Measurements from ENCODE around the gene TPCN1.

Gene TPCN1

GRCh38 chr12:113295886-113296556 lies 74.8 kb downstream of the TPCN1 start:
- no peak for DNase-seq (ENCODE audit: low read depth in 1 of 2, low spot score in 1 of 2)
- TF ChIP-seq JUND (IDR thresholded peaks at IDR 0.05; ENCODE audit: low read depth), result no peak
- in situ Hi-C loops (cut with HindIII; ENCODE audit: low pct_unique_long_range_greater_than_20kb, low sequenced_read_pairs), result no loop called here

- in situ Hi-C loops (cut with HindIII; ENCODE audit: low pct_unique_long_range_greater_than_20kb, low sequenced_read_pairs), result no loop called here
- no peak for DNase-seq (ENCODE audit: low read depth in 1 of 2, low spot score in 1 of 2)
- TF ChIP-seq JUND (IDR thresholded peaks at IDR 0.05; ENCODE audit: low read depth), result no peak
Measured at GRCh38 chr12:113296557-113297213, 75.4 kb downstream of the TPCN1 start.

DNA sequence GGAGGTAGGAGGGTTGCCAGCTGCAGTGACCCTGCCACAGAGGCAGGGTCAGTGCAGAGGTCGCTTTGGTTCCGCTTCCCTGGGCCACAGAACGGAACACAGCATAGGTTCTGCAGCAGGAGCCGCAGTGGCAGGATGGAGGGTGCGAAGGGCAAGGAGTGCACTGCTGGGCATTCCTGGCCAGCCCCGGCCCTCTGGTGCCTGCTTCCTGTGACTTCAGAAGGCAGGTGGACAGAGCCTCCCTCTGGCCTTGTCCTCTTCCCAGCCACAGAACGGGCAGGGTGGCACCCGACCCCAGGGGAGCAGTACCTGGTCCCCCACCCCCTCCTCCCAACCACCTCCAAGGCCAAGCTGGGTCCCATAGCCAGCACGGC lies 75.9 kb downstream of the TPCN1 start:
- in situ Hi-C loops (cut with HindIII; ENCODE audit: low pct_unique_long_range_greater_than_20kb, low sequenced_read_pairs), result no loop called here
- TF ChIP-seq JUND (IDR thresholded peaks at IDR 0.05; ENCODE audit: low read depth), result no peak
- no peak for DNase-seq (ENCODE audit: low read depth in 1 of 2, low spot score in 1 of 2)

- in situ Hi-C loops (cut with HindIII; ENCODE audit: low pct_unique_long_range_greater_than_20kb, low sequenced_read_pairs), result no loop called here
Measured at GRCh38 chr12:113297621-113298471, 76.6 kb downstream of the TPCN1 start.

DNA sequence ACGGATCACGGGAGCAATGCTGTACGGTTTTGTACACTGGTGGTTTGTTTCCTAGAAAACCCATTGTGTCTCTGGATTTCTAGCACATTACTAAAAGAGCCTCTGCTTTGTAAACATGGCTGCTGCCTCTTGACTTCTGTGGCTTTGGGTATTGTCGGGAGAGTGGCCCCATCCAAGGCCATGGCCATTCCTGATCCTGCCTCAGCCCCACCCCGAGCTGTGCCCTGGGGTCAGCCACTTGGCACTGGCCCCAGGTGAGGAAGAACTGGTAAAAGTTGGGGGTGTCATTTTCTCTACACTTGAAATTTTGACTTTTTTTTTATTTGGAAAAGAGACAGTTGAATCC lies 77.2 kb downstream of the TPCN1 start:
- DNase-seq (ENCODE audit: low read depth in 1 of 2, low spot score in 1 of 2), result no peak
- TF ChIP-seq JUND (IDR thresholded peaks at IDR 0.05; ENCODE audit: low read depth), result no peak
- in situ Hi-C loops (cut with HindIII; ENCODE audit: low pct_unique_long_range_greater_than_20kb, low sequenced_read_pairs), result no loop called here

More at GRCh38 chr12:113297621-113298471, 76.6 kb downstream of the TPCN1 start:
- no peak for DNase-seq (ENCODE audit: low read depth in 1 of 2, low spot score in 1 of 2)
- no peak for TF ChIP-seq JUND (IDR thresholded peaks at IDR 0.05; ENCODE audit: low read depth)

GRCh38 chr12:113298861-113299545 lies 77.7 kb downstream of the TPCN1 start:
- in situ Hi-C loops (cut with HindIII; ENCODE audit: low pct_unique_long_range_greater_than_20kb, low sequenced_read_pairs), result no loop called here
- TF ChIP-seq JUND (IDR thresholded peaks at IDR 0.05; ENCODE audit: low read depth), result no peak
- no peak for DNase-seq (ENCODE audit: low read depth in 1 of 2, low spot score in 1 of 2)

- no peak for TF ChIP-seq JUND (IDR thresholded peaks at IDR 0.05; ENCODE audit: low read depth)
- DNase-seq (ENCODE audit: low read depth in 1 of 2, low spot score in 1 of 2), result peak in 1 of 2 experiments; percentile 24
- in situ Hi-C loops (cut with HindIII; ENCODE audit: low pct_unique_long_range_greater_than_20kb, low sequenced_read_pairs), result no loop called here
Measured at GRCh38 chr12:113299619-113300237, 78.5 kb downstream of the TPCN1 start.

DNA sequence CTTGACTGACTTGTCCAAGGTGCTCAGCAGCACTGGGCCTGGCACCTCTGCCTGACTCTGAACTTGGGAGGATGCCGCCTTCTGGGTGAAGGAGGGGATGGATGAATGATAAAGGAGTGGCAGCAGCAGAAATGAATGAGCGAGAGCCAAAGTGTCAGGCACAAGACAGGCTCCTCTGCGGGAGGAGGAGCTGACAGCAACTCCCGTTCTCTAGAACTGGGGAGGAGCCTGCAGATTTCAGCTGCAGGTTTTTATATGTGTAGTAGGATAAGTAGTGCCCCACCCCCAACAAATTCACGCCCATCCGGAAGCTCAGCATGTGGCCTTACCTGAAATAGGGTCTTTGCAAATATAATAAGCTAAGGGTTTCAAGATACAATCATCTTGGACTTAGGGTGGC lies 80.5 kb downstream of the TPCN1 start:
- no peak for DNase-seq (ENCODE audit: low read depth in 1 of 2, low spot score in 1 of 2)
- no peak for TF ChIP-seq JUND (IDR thresholded peaks at IDR 0.05; ENCODE audit: low read depth)

DNA sequence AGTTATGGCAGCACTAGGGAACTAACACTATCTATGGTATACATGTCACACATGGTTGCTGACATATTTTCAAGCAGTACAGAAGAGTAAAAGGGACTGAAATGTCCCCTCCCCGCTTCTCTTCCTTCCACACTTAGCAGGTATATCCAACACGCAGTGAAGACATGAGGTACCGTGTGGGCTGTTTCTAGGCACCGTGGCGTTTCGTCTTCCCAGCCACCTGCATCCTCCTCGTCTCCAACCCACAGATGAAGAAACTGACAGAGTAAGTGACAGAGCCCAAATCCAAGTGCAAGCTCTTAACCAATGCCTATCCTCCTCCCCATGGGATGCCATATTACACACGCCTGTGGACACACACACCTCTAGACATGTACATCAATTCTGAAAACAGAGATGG lies 81.2 kb downstream of the TPCN1 start:
- in situ Hi-C loops (cut with HindIII; ENCODE audit: low pct_unique_long_range_greater_than_20kb, low sequenced_read_pairs), result no loop called here
- TF ChIP-seq JUND (IDR thresholded peaks at IDR 0.05; ENCODE audit: low read depth), result no peak
- no peak for DNase-seq (ENCODE audit: low read depth in 1 of 2, low spot score in 1 of 2)

More for the DNA sequence above, 80.5 kb downstream of the TPCN1 start:
- in situ Hi-C loops (cut with HindIII; ENCODE audit: low pct_unique_long_range_greater_than_20kb, low sequenced_read_pairs), result no loop called here

- in situ Hi-C loops (cut with HindIII; ENCODE audit: low pct_unique_long_range_greater_than_20kb, low sequenced_read_pairs), result no loop called here
- DNase-seq (ENCODE audit: low read depth in 1 of 2, low spot score in 1 of 2), result peak; percentile 36 to 48
- TF ChIP-seq JUND (IDR thresholded peaks at IDR 0.05; ENCODE audit: low read depth), result no peak
Measured at GRCh38 chr12:113302886-113303640, 81.8 kb downstream of the TPCN1 start.

DNA sequence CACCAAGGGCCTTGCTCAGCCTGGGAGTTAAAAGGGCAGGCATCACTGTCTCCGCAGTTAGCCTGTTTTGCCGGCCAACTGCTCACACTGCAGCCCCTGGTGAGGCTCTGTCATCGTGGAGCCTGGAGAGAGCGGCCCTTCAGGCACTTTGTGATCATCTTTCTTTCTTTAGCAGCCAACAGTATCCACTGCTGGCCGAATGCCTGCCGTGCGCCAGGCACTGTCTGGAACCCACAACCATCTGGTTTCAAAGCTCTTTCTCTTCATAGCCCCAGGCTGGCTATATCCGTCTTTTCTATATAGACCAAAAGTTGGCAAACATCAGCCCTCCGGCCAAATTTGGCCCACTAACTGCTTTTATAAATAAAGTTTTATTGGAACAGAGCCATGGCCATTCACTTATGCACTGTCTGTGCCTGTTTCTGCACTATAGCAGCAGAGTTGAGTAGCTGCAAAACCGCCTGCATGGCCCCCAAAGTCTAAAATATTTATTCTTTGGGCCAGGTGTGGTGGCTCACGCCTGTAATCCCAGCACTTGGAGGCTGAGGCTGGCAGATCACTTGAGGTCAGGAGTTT lies 84.1 kb downstream of the TPCN1 start:
- in situ Hi-C loops (cut with HindIII; ENCODE audit: low pct_unique_long_range_greater_than_20kb, low sequenced_read_pairs), result no loop called here
- no peak for DNase-seq (ENCODE audit: low read depth in 1 of 2, low spot score in 1 of 2)
- TF ChIP-seq JUND (IDR thresholded peaks at IDR 0.05; ENCODE audit: low read depth), result no peak

All from T47D (cell line).